Neutrophil (primary cell): ENCODE data around the gene RBBP5.
"Not testable (repeated sequence)": the region's sequence is repeated elsewhere in the genome, so short reads cannot be mapped to it uniquely, and the experiment has no call there.

ENCODE experiments used
- H3K27ac ChIP-seq: fragments of 200-600 bp; sonication (generic); 2 replicates; pipeline ENCODE4 v1.5.1; 2016; ENCODE audit warnings: mild to moderate bottlenecking, moderate library complexity
- H3K27me3 ChIP-seq: fragments of 200-600 bp; sonication (generic); 2 replicates; pipeline ENCODE4 v1.6.0; 2016; ENCODE audit warnings: mild to moderate bottlenecking
- H3K36me3 ChIP-seq: fragments of 200-600 bp; sonication (generic); 2 replicates; pipeline ENCODE4 v1.5.1; 2017
- H3K4me1 ChIP-seq, 2 experiments: fragments of 200-600 bp in 1 of 2; sonication (generic) in 1 of 2; 1 replicate in 1 of 2; 2 replicates in 1 of 2; pipeline versions ENCODE4 v1.5.1 to v1.6.1; 2013 to 2016; ENCODE audit warnings: low read depth in 1 of 2, low read length in 1 of 2, mild to moderate bottlenecking in 1 of 2, moderate library complexity in 1 of 2; ENCODE audit not compliant: control insufficient read depth in 1 of 2, insufficient read depth in 1 of 2
- H3K4me3 ChIP-seq, 2 experiments: fragments of 200-600 bp in 1 of 2; sonication (generic) in 1 of 2; 1 replicate in 1 of 2; 2 replicates in 1 of 2; pipeline ENCODE4 v1.5.1; 2013 to 2016; ENCODE audit warnings: low read depth in 1 of 2, low read length in 1 of 2, mild to moderate bottlenecking in 1 of 2, moderate library complexity in 1 of 2
- H3K9me3 ChIP-seq: fragments of 200-600 bp; sonication (generic); 2 replicates; pipeline ENCODE4 v1.5.1; 2016
- CTCF ChIP-seq: fragments of 200-600 bp; sonication (generic); IDR thresholded peaks from 2 replicates; pipeline ENCODE4 v1.5.1; 2016; ENCODE audit warnings: antibody characterized with exemption

RBBP5 gene

GRCh38 chr1:205162301-205162700 is 40.5 kb upstream of the RBBP5 start:
- no peak for TF ChIP-seq CTCF
- H3K36me3 ChIP-seq: peaks cover 96% of the 10 kb centered on the region
- no peak overlapping the region for H3K27ac ChIP-seq
- no peaks in the 10 kb centered on the region for H3K27me3 ChIP-seq
- H3K4me3 ChIP-seq: no peak overlapping the region
- no peaks in the 10 kb centered on the region for H3K9me3 ChIP-seq
- no peaks in the 10 kb centered on the region for H3K4me1 ChIP-seq

GRCh38 chr1:205161076-205161475 is 39.3 kb upstream of the RBBP5 start:
- no peaks in the 10 kb centered on the region for H3K4me1 ChIP-seq
- H3K4me3 ChIP-seq: no peak overlapping the region
- H3K27ac ChIP-seq: no peak overlapping the region
- no peaks in the 10 kb centered on the region for H3K27me3 ChIP-seq
- peaks cover 97% of the 10 kb centered on the region for H3K36me3 ChIP-seq
- TF ChIP-seq CTCF: no peak
- peaks cover 5% of the 10 kb centered on the region for H3K9me3 ChIP-seq

GRCh38 chr1:205158048-205158616 is 36.4 kb upstream of the RBBP5 start:
- H3K36me3 ChIP-seq: peaks cover 99% of the 10 kb centered on the region
- H3K27ac ChIP-seq: no peak overlapping the region
- H3K4me3 ChIP-seq: no peak overlapping the region
- peaks cover 6% of the 10 kb centered on the region for H3K9me3 ChIP-seq
- no peaks in the 10 kb centered on the region for H3K4me1 ChIP-seq
- H3K27me3 ChIP-seq: no peaks in the 10 kb centered on the region
- no peak for TF ChIP-seq CTCF

GRCh38 chr1:205155665-205156377 is 34.0 kb upstream of the RBBP5 start:
- not testable (repeated sequence) for H3K4me1 ChIP-seq, H3K9me3 ChIP-seq, H3K27me3 ChIP-seq, H3K4me3 ChIP-seq, H3K27ac ChIP-seq
- H3K36me3 ChIP-seq: peaks cover 98% of the 10 kb centered on the region

GRCh38 chr1:205152505-205152904 is 30.7 kb upstream of the RBBP5 start:
- Histone ChIP-seq H3K36me3 (peaks cover 98% of the 10 kb centered on the region), H3K4me1 (no peaks in the 10 kb centered on the region), H3K27me3 (no peaks in the 10 kb centered on the region), H3K9me3 (peaks cover 6% of the 10 kb centered on the region), H3K27ac (no peak overlapping the region), H3K4me3 (no peak overlapping the region)
- TF ChIP-seq CTCF: no peak

GRCh38 chr1:205150651-205151428 is 29.1 kb upstream of the RBBP5 start:
- no peaks in the 10 kb centered on the region for H3K4me1 ChIP-seq
- H3K36me3 ChIP-seq: peaks cover 98% of the 10 kb centered on the region
- no peak for TF ChIP-seq CTCF
- no peaks in the 10 kb centered on the region for H3K27me3 ChIP-seq
- no peak overlapping the region for H3K4me3 ChIP-seq
- no peaks in the 10 kb centered on the region for H3K9me3 ChIP-seq
- H3K27ac ChIP-seq: no peak overlapping the region
